PFSK-1 (cell line): ENCODE measurements around the gene ATXN1.

ENCODE experiments used
- FOXP2 ChIP-seq: optimal IDR thresholded peaks from 2 replicates; pipeline ENCODE3; 2011; ENCODE audit warnings: borderline replicate concordance, control low read depth, inconsistent platforms; ENCODE audit not compliant: insufficient read depth; ENCODE audit errors: extremely low read length, extremely low read depth
- POLR2AphosphoS5 ChIP-seq: IDR thresholded peaks from 2 replicates; pipeline ENCODE4 v1.6.1; 2012; ENCODE audit warnings: low read depth, mild to moderate bottlenecking, control low read depth, low read length, moderate library complexity
- TAF1 ChIP-seq: IDR thresholded peaks from 2 replicates; pipeline ENCODE4 v1.6.1; 2012; ENCODE audit warnings: low read length, control low read depth, borderline replicate concordance; ENCODE audit not compliant: insufficient read depth

- no peak for TF ChIP-seq POLR2AphosphoS5
- TF ChIP-seq TAF1, result no peak
- no peak for TF ChIP-seq FOXP2
These were observed 335.2 kb downstream of the ATXN1 start for GRCh38 chr6:16425881-16426615.
